HEK293T (cell line): ENCODE results near the gene BBC3.
A peak's percentile ranks its signal among the peaks of the same experiment; 100 is the strongest.

ENCODE experiments used
- CTCF ChIA-PET: fragments of 350-600 bp; formaldehyde crosslinking; extraction: SDS; loops from one replicate; lab custom pipeline; 2021; ENCODE audit warnings: antibody characterized with exemption, inconsistent platforms; lab: Yijun Ruan, JAX
- POLR2A ChIA-PET: fragments of 350-600 bp; formaldehyde crosslinking; extraction: SDS; loops from one replicate; lab custom pipeline; 2020; ENCODE audit warnings: antibody characterized with exemption, inconsistent platforms; lab: Yijun Ruan, JAX
- DNase-seq: peaks from one replicate; pipeline ENCODE4 v3.0.0; 2012; ENCODE audit warnings: mixed read lengths; ENCODE audit errors: extremely low spot score
- ARNT ChIP-seq: fragments of 450-650 bp; IDR thresholded peaks from 2 replicates; pipeline ENCODE4 v1.6.1; 2017; ENCODE audit warnings: mild to moderate bottlenecking
- BHLHE40 ChIP-seq: fragments of 450-650 bp; IDR thresholded peaks from 2 replicates; pipeline ENCODE4 v1.6.1; 2016; ENCODE audit warnings: mild to moderate bottlenecking, moderate library complexity, borderline replicate concordance
- CTBP1 ChIP-seq: fragments of 450-650 bp; IDR thresholded peaks from 2 replicates; pipeline ENCODE4 v1.6.1; 2016; ENCODE audit warnings: borderline replicate concordance
- ELF4 ChIP-seq: fragments of 450-650 bp; IDR thresholded peaks from 2 replicates; pipeline ENCODE4 v1.6.1; 2017; ENCODE audit warnings: antibody characterized with exemption
- FOXA1 ChIP-seq: fragments of 450-650 bp; IDR thresholded peaks from 2 replicates; pipeline ENCODE4 v1.6.1; 2016; ENCODE audit warnings: mild to moderate bottlenecking
- FOXK2 ChIP-seq: fragments of 450-650 bp; IDR thresholded peaks from 2 replicates; pipeline ENCODE4 v1.6.1; 2016; ENCODE audit warnings: mild to moderate bottlenecking
- FOXM1 ChIP-seq: fragments of 450-650 bp; IDR thresholded peaks from 2 replicates; pipeline ENCODE4 v1.6.1; 2017; ENCODE audit warnings: mild to moderate bottlenecking, borderline replicate concordance
- HDGF ChIP-seq: fragments of 450-650 bp; IDR thresholded peaks from 2 replicates; pipeline ENCODE4 v1.6.1; 2017; ENCODE audit warnings: antibody characterized with exemption, borderline replicate concordance
- L3MBTL2 ChIP-seq: fragments of 450-650 bp; conservative IDR thresholded peaks from 2 replicates; pipeline ENCODE4 v1.6.1; 2016; ENCODE audit warnings: mild to moderate bottlenecking
- LEF1 ChIP-seq: fragments of 450-650 bp; IDR thresholded peaks from 2 replicates; pipeline ENCODE4 v1.6.1; 2017; ENCODE audit warnings: mild to moderate bottlenecking, borderline replicate concordance
- NFRKB ChIP-seq: fragments of 450-650 bp; IDR thresholded peaks from 2 replicates; pipeline ENCODE4 v1.6.1; 2016; ENCODE audit warnings: mild to moderate bottlenecking, moderate library complexity
- PKNOX1 ChIP-seq: fragments of 450-650 bp; IDR thresholded peaks from 2 replicates; pipeline ENCODE4 v1.6.1; 2016
- SP1 ChIP-seq: fragments of 450-650 bp; IDR thresholded peaks from 2 replicates; pipeline ENCODE4 v1.6.1; 2017
- SUZ12 ChIP-seq: fragments of 450-650 bp; IDR thresholded peaks from 2 replicates; pipeline ENCODE4 v1.6.1; 2016; ENCODE audit warnings: mild to moderate bottlenecking
- TARDBP ChIP-seq: fragments of 450-650 bp; IDR thresholded peaks from 2 replicates; pipeline ENCODE4 v1.6.1; 2016
- ZNF384 ChIP-seq: fragments of 450-650 bp; IDR thresholded peaks from 2 replicates; pipeline ENCODE4 v1.6.1; 2016

BBC3 gene

GRCh38 chr19:47274071-47274890, 43.3 kb upstream of the BBC3 start, which contains the start of gene INAFM1:
TSS of gene INAFM1 (plus strand) at chr19:47274885. CDS start at chr19:47274920, 35 bp downstream.
- CTCF ChIA-PET, result interaction anchor here (0.5 to 2.1 kb wide), 6 partner anchors 10 to 842 kb away, joined by 3 to 8 read pairs (median 4); no protein-coding TSS in a partner anchor
- POLR2A ChIA-PET, result interaction anchor here (0.7 to 3.5 kb wide), 4 partner anchors 18 to 75 kb away, joined by 3 to 44 read pairs (median 4); partner anchors contain the start of genes CCDC9 and DHX34
- TF ChIP-seq PKNOX1 (no peak), ARNT (no peak), NFRKB (no peak), SUZ12 (no peak), TARDBP (no peak), FOXK2 (no peak)
- peak; percentile 92 for DNase-seq

GRCh38 chr19:47273313-47274070, 42.5 kb upstream of the BBC3 start:
- CTCF ChIA-PET, result interaction anchor here (0.7 to 2.0 kb wide), 2 partner anchors 13 to 30 kb away, joined by 4 to 7 read pairs; no protein-coding TSS in a partner anchor

GRCh38 chr19:47272448-47273312, 41.7 kb upstream of the BBC3 start:
- TF ChIP-seq FOXM1 (no peak), ELF4 (no peak), FOXK2 (no peak), BHLHE40 (no peak), CTBP1 (no peak), LEF1 (no peak), NFRKB (no peak), SUZ12 (no peak), FOXA1 (no peak), L3MBTL2 (no peak), TARDBP (no peak), ZNF384 (no peak), ARNT (no peak), HDGF (no peak)
- peak; percentile 34 for DNase-seq
- ChIA-PET POLR2A (interaction anchor here (0.8 to 1.7 kb wide), 2 partner anchors 16 to 29 kb away, joined by 3 to 9 read pairs; partner anchors contain the start of gene CCDC9), CTCF (interaction anchor here (1.2 kb wide), 1 partner anchor 15 kb away, joined by 4 read pairs; no protein-coding TSS in a partner anchor)

More at GRCh38 chr19:47273313-47274070, 42.5 kb upstream of the BBC3 start:
- POLR2A ChIA-PET, result interaction anchor here (1.3 to 3.5 kb wide), 2 partner anchors 17 to 76 kb away, joined by 5 to 44 read pairs; partner anchors contain the start of genes CCDC9 and DHX34
- peak; percentile 26; the same call in 1 of the 2 replicates for TF ChIP-seq FOXM1
- peak; percentile 42; the same call in 1 of the 2 replicates for TF ChIP-seq ELF4
- TF ChIP-seq ZNF384, result no peak
- TF ChIP-seq BHLHE40, result no peak
- DNase-seq, result peak; percentile 83

GRCh38 chr19:47271949-47272348, 41.0 kb upstream of the BBC3 start:
- TF ChIP-seq SUZ12 (no peak), L3MBTL2 (no peak), NFRKB (no peak), FOXK2 (no peak), ZNF384 (no peak), LEF1 (no peak), FOXM1 (no peak), FOXA1 (no peak), ELF4 (no peak), PKNOX1 (no peak), TARDBP (no peak), ARNT (no peak), BHLHE40 (no peak), HDGF (no peak), CTBP1 (no peak), SP1 (no peak)
- ChIA-PET CTCF (interaction anchor here (1.2 kb wide), 1 partner anchor 15 kb away, joined by 4 read pairs; no protein-coding TSS in a partner anchor), POLR2A (interaction anchor here (0.8 to 1.7 kb wide), 2 partner anchors 16 to 28 kb away, joined by 3 to 9 read pairs; partner anchors contain the start of gene CCDC9)
- DNase-seq, result no peak

- ChIA-PET POLR2A (no interaction called here), CTCF (no interaction called here)
- no peak for DNase-seq
- TF ChIP-seq LEF1 (no peak), FOXA1 (no peak), ARNT (no peak), NFRKB (no peak), TARDBP (no peak), BHLHE40 (no peak), FOXK2 (no peak), ELF4 (no peak), SUZ12 (no peak), CTBP1 (no peak), L3MBTL2 (no peak), ZNF384 (no peak), SP1 (no peak), HDGF (no peak), PKNOX1 (no peak), FOXM1 (no peak)
These were observed 39.4 kb upstream of the BBC3 start for GRCh38 chr19:47270408-47270807.
